Neural crest cell (in vitro differentiated cells): ENCODE measurements around the gene PADI1. TPM values are rescaled to one million over a fixed set of nuclear protein-coding genes. Genes with fewer than 3 reads are reported as not detected.

Experiments used
- DNase-seq: peaks from one replicate; pipeline ENCODE4 v3.0.0; 2021; ENCODE audit warnings: low read depth, mixed read lengths, low spot score
- H3K27ac Mint-ChIP-seq: one replicate; pipeline ENCODE4 v1.8.0; 2021; ENCODE audit warnings: mild to moderate bottlenecking, mixed read lengths; ENCODE audit not compliant: unreplicated experiment
- H3K27me3 Mint-ChIP-seq: 2 replicates; pipeline ENCODE4 v1.8.0; 2021; ENCODE audit warnings: low read depth, mild to moderate bottlenecking, mixed read lengths
- H3K36me3 Mint-ChIP-seq: 2 replicates; pipeline ENCODE4 v1.8.0; 2021; ENCODE audit warnings: low read depth, mild to moderate bottlenecking, mixed read lengths
- H3K4me1 Mint-ChIP-seq: 2 replicates; pipeline ENCODE4 v1.8.0; 2021; ENCODE audit warnings: mixed read lengths
- H3K4me3 Mint-ChIP-seq: one replicate; pipeline ENCODE4 v1.8.0; 2021; ENCODE audit warnings: mild to moderate bottlenecking, mixed read lengths
- H3K9me3 Mint-ChIP-seq: 2 replicates; pipeline ENCODE4 v1.8.0; 2021; ENCODE audit warnings: mixed read lengths
- long read RNA-seq: library from polyadenylated mRNA; unstranded; transcript quantifications from one replicate; pipeline ENCODE4 v2.0.0, GENCODE V29; 2020
- total RNA-seq: library from RNA; stranded (reverse); gene quantifications from 2 replicates; pipeline ENCODE4 v1.2.1, GENCODE V29; 2021
- TF ChIP-seq, protein P1 (sequence below): fragments of 200-600 bp; sonication (generic); conservative IDR thresholded peaks from 2 replicates; pipeline ENCODE4 v1.5.0; 2021; ENCODE audit warnings: antibody characterized with exemption, mild to moderate bottlenecking

The PADI1 gene, protein sequence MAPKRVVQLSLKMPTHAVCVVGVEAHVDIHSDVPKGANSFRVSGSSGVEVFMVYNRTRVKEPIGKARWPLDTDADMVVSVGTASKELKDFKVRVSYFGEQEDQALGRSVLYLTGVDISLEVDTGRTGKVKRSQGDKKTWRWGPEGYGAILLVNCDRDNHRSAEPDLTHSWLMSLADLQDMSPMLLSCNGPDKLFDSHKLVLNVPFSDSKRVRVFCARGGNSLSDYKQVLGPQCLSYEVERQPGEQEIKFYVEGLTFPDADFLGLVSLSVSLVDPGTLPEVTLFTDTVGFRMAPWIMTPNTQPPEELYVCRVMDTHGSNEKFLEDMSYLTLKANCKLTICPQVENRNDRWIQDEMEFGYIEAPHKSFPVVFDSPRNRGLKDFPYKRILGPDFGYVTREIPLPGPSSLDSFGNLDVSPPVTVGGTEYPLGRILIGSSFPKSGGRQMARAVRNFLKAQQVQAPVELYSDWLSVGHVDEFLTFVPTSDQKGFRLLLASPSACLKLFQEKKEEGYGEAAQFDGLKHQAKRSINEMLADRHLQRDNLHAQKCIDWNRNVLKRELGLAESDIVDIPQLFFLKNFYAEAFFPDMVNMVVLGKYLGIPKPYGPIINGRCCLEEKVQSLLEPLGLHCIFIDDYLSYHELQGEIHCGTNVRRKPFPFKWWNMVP
- not detected in 2 replicates for total RNA-seq
- long read RNA-seq: 0 reads

DNA sequence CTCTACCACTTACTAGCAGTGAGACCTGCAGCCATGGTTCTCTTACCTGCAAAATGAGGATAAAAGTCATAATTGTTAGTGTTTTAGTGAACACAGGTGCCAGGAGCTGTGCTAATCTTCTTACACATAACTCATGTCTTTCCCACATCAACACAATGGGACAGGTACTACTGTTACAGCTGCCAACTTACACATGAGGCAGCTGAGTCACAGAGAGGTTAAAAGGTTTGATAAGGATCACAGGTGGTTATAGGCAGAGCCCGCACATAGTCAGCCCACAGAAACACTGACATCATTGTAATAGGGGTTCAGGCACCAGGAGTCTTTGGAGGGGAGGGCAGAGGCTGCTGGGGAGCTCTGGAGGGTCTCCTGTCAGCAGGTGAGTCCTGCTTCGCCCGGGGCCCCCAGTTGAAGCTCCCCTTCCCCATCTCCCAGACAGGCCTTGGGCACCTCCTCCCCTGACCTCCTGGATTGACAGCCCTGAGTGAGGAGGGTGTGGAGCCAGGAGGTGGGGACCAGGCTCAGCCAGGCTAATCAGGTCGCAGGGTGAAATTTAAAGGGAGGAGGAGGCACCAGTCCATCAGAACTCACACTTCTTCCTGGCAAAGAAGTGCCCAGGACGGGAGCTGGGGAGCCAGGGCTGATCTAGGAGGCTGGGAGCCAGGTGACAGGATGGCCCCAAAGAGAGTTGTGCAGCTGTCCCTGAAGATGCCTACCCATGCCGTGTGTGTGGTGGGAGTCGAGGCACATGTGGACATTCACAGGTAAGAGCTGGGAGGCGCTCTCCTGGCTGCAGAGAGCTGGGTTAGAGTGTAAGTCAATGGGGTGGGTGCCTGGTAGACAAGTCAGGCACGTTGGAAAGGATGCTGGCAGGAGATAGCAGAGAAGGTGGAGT lies at the start of gene PADI1:
TSS of gene PADI1 (plus strand) at position 583 of the 895 bp plus-strand sequence. CDS start at position 673, 90 bp downstream.
- H3K4me3 Mint-ChIP-seq: no peak within 1 kb of the TSS
- TF ChIP-seq, protein P1, sequence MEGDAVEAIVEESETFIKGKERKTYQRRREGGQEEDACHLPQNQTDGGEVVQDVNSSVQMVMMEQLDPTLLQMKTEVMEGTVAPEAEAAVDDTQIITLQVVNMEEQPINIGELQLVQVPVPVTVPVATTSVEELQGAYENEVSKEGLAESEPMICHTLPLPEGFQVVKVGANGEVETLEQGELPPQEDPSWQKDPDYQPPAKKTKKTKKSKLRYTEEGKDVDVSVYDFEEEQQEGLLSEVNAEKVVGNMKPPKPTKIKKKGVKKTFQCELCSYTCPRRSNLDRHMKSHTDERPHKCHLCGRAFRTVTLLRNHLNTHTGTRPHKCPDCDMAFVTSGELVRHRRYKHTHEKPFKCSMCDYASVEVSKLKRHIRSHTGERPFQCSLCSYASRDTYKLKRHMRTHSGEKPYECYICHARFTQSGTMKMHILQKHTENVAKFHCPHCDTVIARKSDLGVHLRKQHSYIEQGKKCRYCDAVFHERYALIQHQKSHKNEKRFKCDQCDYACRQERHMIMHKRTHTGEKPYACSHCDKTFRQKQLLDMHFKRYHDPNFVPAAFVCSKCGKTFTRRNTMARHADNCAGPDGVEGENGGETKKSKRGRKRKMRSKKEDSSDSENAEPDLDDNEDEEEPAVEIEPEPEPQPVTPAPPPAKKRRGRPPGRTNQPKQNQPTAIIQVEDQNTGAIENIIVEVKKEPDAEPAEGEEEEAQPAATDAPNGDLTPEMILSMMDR: no peak
- no peaks in the 10 kb centered on the region for H3K36me3 Mint-ChIP-seq
- H3K9me3 Mint-ChIP-seq: no peaks in the 10 kb centered on the region
- peaks cover 25% of the 10 kb centered on the region for H3K27me3 Mint-ChIP-seq
- no peak within 1 kb of the TSS for H3K27ac Mint-ChIP-seq
- H3K4me1 Mint-ChIP-seq: peaks cover 14% of the 10 kb centered on the region
- no peak for DNase-seq

DNA sequence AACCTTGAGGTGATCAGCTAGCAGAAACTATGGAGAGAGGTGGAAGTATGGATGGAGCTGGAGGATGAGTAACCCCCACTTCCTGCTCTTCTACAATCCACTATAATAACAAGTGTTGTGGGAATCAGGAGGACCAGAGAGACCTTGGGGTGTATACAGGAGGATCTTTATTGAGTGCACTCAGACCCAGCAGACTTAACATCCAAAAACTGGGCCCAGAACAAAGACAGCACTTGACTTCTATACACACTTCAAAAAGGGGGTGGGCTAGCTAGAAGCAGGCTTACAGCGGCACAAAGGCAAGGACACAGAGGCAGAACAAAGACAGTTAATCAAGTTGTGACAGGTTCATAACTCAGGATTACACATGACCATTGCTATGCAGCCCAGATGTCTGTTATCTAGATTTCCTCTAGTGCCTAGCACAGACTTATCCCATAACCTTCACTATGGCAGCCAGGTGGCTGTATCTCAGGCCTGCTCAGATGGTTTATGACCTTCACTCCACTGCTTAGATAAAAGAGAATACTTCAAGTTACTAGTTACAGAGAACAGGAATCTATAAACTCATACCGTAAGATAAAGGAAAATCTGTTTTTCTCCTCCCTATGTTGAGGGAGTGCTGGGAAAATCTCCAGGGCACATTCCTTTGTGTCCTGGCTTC lies 49.5 kb upstream of the PADI1 start:
- Mint-ChIP-seq H3K9me3 (peaks cover 19% of the 10 kb centered on the region), H3K27ac (no peak overlapping the region), H3K27me3 (peaks cover 6% of the 10 kb centered on the region), H3K36me3 (peaks cover 2% of the 10 kb centered on the region), H3K4me1 (no peaks in the 10 kb centered on the region), H3K4me3 (no peak overlapping the region)
- no peak for DNase-seq
- TF ChIP-seq, protein P1: no peak

DNA sequence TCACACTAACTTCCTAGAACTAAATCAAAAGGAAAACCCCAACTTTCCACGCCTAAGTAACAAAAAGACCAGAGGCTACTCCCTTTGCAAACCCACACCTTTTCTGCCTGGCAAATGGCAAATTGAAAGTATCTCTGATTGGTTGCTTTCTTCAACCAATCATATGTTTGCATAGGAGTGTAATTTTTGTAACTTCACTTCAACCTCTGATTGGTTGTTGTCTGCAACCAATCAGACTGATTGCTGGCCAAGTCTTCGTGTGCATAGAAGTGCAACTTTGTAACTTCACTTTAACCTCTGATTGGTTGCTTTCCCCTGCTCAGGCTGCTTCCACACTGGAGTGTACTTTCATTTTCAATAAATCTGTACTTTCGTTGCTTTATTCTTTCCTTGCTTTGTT lies 48.8 kb upstream of the PADI1 start:
- Mint-ChIP-seq H3K27me3 (peaks cover 6% of the 10 kb centered on the region), H3K36me3 (peaks cover 2% of the 10 kb centered on the region), H3K4me3 (no peak overlapping the region), H3K4me1 (no peaks in the 10 kb centered on the region), H3K27ac (no peak overlapping the region), H3K9me3 (peaks cover 19% of the 10 kb centered on the region)
- DNase-seq: no peak
- TF ChIP-seq, protein P1: no peak

DNA sequence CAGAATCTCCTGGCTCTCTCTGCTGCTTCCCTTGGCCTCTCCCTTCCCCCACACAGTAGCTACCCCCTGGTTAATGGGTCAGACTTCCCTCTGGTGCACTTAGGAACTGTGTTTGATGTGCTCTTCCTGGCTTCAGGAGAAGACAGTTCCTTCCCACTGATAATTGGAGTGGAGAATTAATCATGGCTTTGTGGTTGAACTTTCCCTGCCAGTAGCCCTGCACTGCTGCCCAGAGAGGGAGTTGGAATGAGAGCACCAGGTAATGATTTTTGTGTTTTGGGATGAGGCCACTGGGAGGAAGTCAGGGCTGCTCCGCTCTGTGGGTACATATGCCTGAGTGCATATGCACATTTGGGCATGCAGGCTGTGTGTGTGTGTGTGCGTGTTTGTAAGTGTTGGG lies 46.0 kb upstream of the PADI1 start:
- no peak for DNase-seq
- Mint-ChIP-seq H3K27ac (no peak overlapping the region), H3K4me1 (no peaks in the 10 kb centered on the region), H3K36me3 (no peaks in the 10 kb centered on the region), H3K4me3 (no peak overlapping the region), H3K27me3 (no peaks in the 10 kb centered on the region), H3K9me3 (peaks cover 16% of the 10 kb centered on the region)
- TF ChIP-seq, protein P1: no peak
